Type B pancreatic cell (in vitro differentiated cells): Measurements from ENCODE around the gene IFFO2. TPM values are rescaled to one million over a fixed set of nuclear protein-coding genes. Genes with fewer than 3 reads are reported as not detected.

Experiments used
- DNase-seq: peaks from one replicate; pipeline ENCODE4 v3.0.0; 2021; ENCODE audit warnings: mixed read lengths; ENCODE audit not compliant: unreplicated experiment; ENCODE audit errors: extremely low spot score
- H3K27ac Mint-ChIP-seq: 2 replicates; pipeline ENCODE4 v1.8.0; 2021; ENCODE audit warnings: mild to moderate bottlenecking, mixed read lengths
- H3K27me3 Mint-ChIP-seq: 2 replicates; pipeline ENCODE4 v1.8.0; 2021; ENCODE audit warnings: mixed read lengths
- H3K36me3 Mint-ChIP-seq: 2 replicates; pipeline ENCODE4 v1.8.0; 2021; ENCODE audit warnings: mixed read lengths
- H3K4me1 Mint-ChIP-seq: one replicate; pipeline ENCODE4 v1.8.0; 2021; ENCODE audit warnings: mixed read lengths; ENCODE audit not compliant: unreplicated experiment
- H3K4me3 Mint-ChIP-seq: 2 replicates; pipeline ENCODE4 v1.8.0; 2021; ENCODE audit warnings: mild to moderate bottlenecking, mixed read lengths
- H3K9me3 Mint-ChIP-seq: 2 replicates; pipeline ENCODE4 v1.8.0; 2021; ENCODE audit warnings: mixed read lengths
- long read RNA-seq: library from polyadenylated mRNA; unstranded; transcript quantifications from one replicate; pipeline ENCODE4 v2.0.0, GENCODE V29; 2020
- total RNA-seq: library from RNA; stranded (reverse); gene quantifications from 2 replicates; pipeline ENCODE4 v1.2.1, GENCODE V29; 2021; ENCODE audit warnings: low replicate concordance
- TF ChIP-seq, protein P1 (sequence below): fragments of 200-600 bp; sonication (generic); conservative IDR thresholded peaks from 2 replicates; pipeline ENCODE4 v1.5.0; 2021; ENCODE audit warnings: antibody characterized with exemption, mild to moderate bottlenecking

The IFFO2 gene
- 11.3 and 14.7 TPM in 2 replicates for total RNA-seq
- long read RNA-seq = 0 reads

DNA sequence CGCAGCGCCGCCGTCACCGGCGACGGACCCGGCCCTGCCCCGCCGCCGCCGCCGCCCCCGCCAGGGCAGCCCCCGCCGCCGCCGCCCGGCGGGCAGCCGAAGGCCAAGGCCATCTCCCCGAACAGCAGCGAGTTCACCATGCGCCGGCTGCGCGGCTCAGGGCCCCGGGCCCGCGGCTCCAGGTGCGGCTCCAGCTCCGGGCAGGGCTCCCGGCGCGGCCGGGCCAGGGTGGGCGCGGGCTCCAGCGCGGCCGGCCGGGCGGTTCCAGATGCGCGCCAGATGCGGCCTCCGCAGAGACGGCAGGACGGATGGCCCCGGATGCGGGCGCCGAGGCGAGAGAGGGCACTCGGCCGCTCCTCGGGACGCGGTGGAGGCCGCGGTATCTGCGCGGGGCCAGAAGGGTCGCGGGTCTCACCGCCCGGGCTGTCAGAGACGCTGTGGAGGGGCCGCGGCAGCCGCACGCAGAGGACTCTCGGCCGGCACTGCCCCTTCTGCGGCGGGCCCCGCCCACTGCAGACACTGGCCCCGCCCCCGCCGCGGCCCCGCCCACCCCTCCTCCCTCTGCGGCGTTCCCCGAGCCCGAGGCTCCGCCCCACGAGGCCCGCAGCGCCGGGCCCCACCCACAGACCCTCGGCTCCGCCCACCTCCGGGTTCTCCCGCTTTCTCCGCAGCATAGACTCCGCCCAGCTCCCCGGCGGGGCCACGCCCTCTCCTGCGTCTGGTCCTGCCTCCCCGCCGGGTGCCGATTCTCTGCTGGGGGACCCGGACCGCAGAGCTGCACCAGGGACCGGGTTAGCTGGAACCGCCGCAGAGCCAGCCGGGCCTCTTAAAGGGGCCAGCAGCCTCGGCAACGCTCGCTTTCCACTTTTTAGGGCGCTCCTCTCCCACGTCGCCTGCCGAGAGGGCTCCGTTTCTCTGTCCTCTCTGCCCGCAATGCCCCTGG is at the start of gene IFFO2:
TSS of gene IFFO2 (minus strand) at position 484 of the 943 bp plus-strand sequence. CDS start at position 140, 344 bp downstream.
- peaks cover 20% of the 10 kb centered on the region for H3K4me1 Mint-ChIP-seq
- peak within 1 kb of the TSS; percentile 87 for H3K4me3 Mint-ChIP-seq
- H3K27me3 Mint-ChIP-seq = peaks cover 61% of the 10 kb centered on the region
- peak; percentile 99 for DNase-seq
- H3K27ac Mint-ChIP-seq = peak within 1 kb of the TSS; percentile 5
- no peaks in the 10 kb centered on the region for H3K9me3 Mint-ChIP-seq
- TF ChIP-seq, protein P1, sequence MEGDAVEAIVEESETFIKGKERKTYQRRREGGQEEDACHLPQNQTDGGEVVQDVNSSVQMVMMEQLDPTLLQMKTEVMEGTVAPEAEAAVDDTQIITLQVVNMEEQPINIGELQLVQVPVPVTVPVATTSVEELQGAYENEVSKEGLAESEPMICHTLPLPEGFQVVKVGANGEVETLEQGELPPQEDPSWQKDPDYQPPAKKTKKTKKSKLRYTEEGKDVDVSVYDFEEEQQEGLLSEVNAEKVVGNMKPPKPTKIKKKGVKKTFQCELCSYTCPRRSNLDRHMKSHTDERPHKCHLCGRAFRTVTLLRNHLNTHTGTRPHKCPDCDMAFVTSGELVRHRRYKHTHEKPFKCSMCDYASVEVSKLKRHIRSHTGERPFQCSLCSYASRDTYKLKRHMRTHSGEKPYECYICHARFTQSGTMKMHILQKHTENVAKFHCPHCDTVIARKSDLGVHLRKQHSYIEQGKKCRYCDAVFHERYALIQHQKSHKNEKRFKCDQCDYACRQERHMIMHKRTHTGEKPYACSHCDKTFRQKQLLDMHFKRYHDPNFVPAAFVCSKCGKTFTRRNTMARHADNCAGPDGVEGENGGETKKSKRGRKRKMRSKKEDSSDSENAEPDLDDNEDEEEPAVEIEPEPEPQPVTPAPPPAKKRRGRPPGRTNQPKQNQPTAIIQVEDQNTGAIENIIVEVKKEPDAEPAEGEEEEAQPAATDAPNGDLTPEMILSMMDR = no peak
- H3K36me3 Mint-ChIP-seq = no peaks in the 10 kb centered on the region

DNA sequence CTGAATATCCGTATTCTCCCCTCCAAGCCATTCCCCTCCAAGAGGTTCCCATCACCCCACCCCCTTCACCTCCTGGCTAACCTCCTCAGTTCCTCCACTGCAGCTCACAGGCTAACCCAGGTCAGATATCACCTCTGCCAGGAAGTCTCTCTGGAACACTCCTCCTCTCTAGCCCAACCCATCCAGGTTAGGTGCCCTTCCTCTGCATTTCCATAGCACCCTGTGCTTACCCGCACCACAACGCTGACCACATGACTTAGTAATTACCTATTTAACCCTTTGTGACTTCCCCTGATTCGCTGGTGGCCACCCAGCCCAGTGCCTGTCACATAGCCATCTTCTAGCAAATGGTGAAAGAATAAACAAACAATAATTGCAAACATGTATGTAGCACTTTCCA is 49.5 kb upstream of the IFFO2 start:
- peak; percentile 29 for DNase-seq
- TF ChIP-seq, protein P1 = no peak
- H3K4me1 Mint-ChIP-seq = peaks cover 24% of the 10 kb centered on the region
- peak overlapping the region; percentile 9 for H3K27ac Mint-ChIP-seq
- no peaks in the 10 kb centered on the region for H3K36me3 Mint-ChIP-seq
- no peak overlapping the region for H3K4me3 Mint-ChIP-seq
- H3K9me3 Mint-ChIP-seq = peaks cover 6% of the 10 kb centered on the region
- peaks cover 3% of the 10 kb centered on the region for H3K27me3 Mint-ChIP-seq

DNA sequence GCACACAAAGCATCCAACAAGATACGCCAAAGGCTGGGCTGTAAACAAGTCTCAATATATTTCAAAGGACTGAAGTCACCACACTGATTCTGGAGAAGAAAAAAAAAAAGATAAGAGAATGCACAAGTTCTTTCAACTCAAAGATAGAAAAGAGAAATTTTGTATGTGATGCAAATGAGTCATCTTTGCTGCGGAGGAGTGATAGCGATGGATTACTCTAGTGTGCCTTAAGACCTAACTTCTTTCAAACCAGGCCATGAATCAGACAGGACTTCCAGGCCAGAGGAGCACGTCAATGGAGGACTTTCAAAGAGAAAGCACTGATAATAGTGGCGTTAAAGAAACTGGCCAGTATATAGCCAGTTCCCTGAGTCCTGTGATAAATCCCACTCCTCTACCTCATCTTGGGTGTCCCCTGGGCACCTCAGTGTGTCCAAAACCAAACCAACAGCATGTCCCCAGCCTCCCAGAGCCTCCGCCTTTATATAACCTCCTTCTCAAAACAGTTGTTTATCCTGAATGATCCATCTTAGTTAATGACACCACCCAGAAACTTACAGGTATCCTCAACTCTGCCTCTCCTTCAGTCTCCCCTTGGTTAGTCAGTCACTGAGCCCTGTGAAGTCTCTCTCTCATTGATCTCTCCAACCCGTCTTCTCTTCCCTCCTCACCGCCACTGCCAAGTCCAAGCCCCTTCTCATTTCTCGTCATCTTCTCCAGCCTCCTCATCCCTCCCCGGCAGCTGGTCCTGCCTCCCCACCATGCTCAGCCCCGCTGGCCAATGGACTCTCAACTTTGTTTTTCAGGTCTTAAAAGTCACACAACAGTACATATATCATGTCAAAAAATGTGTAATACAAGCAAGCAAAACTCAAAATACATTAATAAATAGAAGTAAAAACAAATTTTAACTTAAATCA is 47.2 kb upstream of the IFFO2 start:
- Mint-ChIP-seq H3K4me1 (peaks cover 10% of the 10 kb centered on the region), H3K4me3 (no peak overlapping the region), H3K9me3 (peaks cover 7% of the 10 kb centered on the region), H3K27ac (no peak overlapping the region), H3K36me3 (no peaks in the 10 kb centered on the region), H3K27me3 (peaks cover 3% of the 10 kb centered on the region)
- TF ChIP-seq, protein P1 = no peak
- DNase-seq = peak; percentile 45

DNA sequence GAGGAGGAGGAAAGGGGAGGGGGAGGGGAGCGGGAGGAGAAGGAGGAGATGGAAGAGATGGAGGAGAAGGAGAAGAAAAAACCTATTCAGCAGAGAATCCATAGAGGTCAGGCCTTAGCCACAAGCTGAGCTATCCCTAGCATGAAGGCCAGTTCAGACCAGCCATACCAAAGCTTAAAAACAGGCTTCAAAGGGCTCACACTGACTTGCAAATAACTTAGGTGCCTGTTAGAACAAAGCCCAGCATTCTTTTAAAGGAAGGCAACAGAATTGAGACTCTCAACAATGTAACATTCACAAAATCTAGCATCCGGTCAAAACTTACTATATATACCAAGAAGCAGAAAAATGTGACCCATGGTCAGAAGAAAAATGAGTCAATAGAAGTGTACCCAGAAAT is 43.6 kb upstream of the IFFO2 start:
- H3K9me3 Mint-ChIP-seq = peaks cover 7% of the 10 kb centered on the region
- H3K4me1 Mint-ChIP-seq = no peaks in the 10 kb centered on the region
- H3K36me3 Mint-ChIP-seq = no peaks in the 10 kb centered on the region
- peaks cover 3% of the 10 kb centered on the region for H3K27me3 Mint-ChIP-seq
- DNase-seq = no peak
- no peak overlapping the region for H3K27ac Mint-ChIP-seq
- TF ChIP-seq, protein P1 = no peak
- no peak overlapping the region for H3K4me3 Mint-ChIP-seq

DNA sequence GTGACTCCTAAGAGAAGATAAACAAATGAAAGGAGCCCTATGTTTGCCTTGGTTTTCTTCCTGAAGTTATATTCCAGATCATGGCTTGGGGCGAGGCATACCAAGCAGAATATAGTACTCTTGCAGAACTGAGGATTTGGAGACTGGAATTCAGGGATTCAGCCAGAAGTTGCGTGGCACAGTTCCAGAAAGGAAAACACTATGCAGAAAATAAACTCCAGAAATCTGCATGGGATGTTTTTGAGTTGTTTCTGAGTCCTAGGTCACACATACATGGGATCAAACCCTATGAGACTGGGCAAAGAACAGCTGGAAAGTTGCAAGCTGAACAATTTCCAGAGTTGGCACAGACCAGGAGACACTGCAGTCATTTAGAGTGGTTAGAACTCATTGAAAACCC is 42.9 kb upstream of the IFFO2 start:
- TF ChIP-seq, protein P1 = no peak
- Mint-ChIP-seq H3K9me3 (peaks cover 7% of the 10 kb centered on the region), H3K27me3 (peaks cover 3% of the 10 kb centered on the region), H3K36me3 (no peaks in the 10 kb centered on the region), H3K27ac (no peak overlapping the region), H3K4me3 (no peak overlapping the region), H3K4me1 (no peaks in the 10 kb centered on the region)
- DNase-seq = peak; percentile 7
